Vagina (tissue), 2 donors: ENCODE measurements around the gene TTC23L. TPM values are rescaled to one million over a fixed set of nuclear protein-coding genes. Genes with fewer than 3 reads are reported as not detected.

Experiments
- DNase-seq, 2 donors: peaks; one replicate each; pipeline ENCODE4 v3.0.0-alpha.2; 2017; ENCODE audit errors: extremely low spot score in 2 of 2
- H3K27ac ChIP-seq: fragments of 200-600 bp; sonication (generic); one replicate; pipeline ENCODE4 v1.5.1; 2019
- H3K27me3 ChIP-seq: fragments of 200-600 bp; sonication (generic); one replicate; pipeline ENCODE4 v1.5.1; 2019
- H3K36me3 ChIP-seq, 2 donors: fragments of 200-600 bp; sonication (generic); one replicate each; pipeline ENCODE4 v1.5.1; 2017 to 2019
- H3K4me1 ChIP-seq: fragments of 200-600 bp; sonication (generic); one replicate; pipeline ENCODE4 v1.5.1; 2019
- H3K4me3 ChIP-seq, 2 donors: fragments of 200-600 bp; sonication (generic); 1 replicate in 1 of 2; 2 replicates in 1 of 2; pipeline ENCODE4 v1.5.1; 2016 to 2019
- H3K9me3 ChIP-seq: fragments of 200-600 bp; sonication (generic); one replicate; pipeline ENCODE4 v1.5.1; 2019
- CTCF ChIP-seq, 3 experiments: fragments of 450-650 bp in 2 of 3; fragments of 200-600 bp in 1 of 3; sonication (generic) in 1 of 3; IDR thresholded peaks; one replicate each; pipeline ENCODE4 v1.5.1; 2017 to 2019; ENCODE audit warnings: antibody characterized with exemption in 3 of 3, mild to moderate bottlenecking in 2 of 3, moderate library complexity in 2 of 3
- POLR2A ChIP-seq, 2 donors: fragments of 450-650 bp; IDR thresholded peaks; one replicate each; pipeline ENCODE4 v1.6.1; 2017; ENCODE audit warnings: antibody characterized with exemption in 2 of 2, mild to moderate bottlenecking in 2 of 2, moderate library complexity in 2 of 2
- POLR2AphosphoS5 ChIP-seq, 2 donors: sonication (generic); formaldehyde crosslinking; IDR thresholded peaks; one replicate each; pipeline ENCODE4 v1.9.0; 2017; ENCODE audit warnings: antibody characterized with exemption in 2 of 2, mild to moderate bottlenecking in 2 of 2, low read depth in 1 of 2; ENCODE audit not compliant: insufficient read depth in 1 of 2
- intact Hi-C: fragments of 100-400 bp; cut with DNase I; formaldehyde crosslinking; loops from one replicate; pipeline ENCODE4 v1.15.1; 2023
- total RNA-seq: library from RNA; depleted of rRNA; stranded (reverse); fragments of >200 nt; gene quantifications from one replicate; pipeline ENCODE4 v1.2.3, GENCODE V29; 2016

The TTC23L gene
- total RNA-seq, 1 donor from 2014 or later: 0.25 TPM

DNA sequence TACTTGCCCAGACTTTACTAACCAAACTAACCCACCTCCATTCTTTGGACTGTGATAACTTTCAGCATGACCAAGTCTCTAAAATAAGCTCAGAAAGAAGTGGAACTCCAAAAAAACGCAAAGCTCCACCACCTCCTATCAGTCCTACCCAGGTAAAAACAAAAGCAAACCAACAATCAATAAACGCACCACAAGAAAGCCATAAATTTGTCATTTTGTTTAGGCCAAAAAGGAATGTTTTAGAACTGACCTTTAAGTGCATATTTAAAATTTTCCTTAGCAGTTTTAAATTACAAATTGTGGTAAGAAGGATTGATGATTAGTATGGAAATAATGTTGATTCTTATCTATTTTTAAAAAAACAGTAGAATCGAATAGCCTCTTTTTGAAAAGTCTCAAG lies 25.5 kb upstream of the TTC23L start:
- intact Hi-C loops: no loop called here
- no peak overlapping the region for H3K27ac ChIP-seq
- H3K36me3 ChIP-seq: peaks cover 0 to 10% of the 10 kb centered on the region in 2 donors
- H3K27me3 ChIP-seq: no peaks in the 10 kb centered on the region
- no peak for TF ChIP-seq POLR2AphosphoS5 (IDR thresholded peaks at IDR 0.05; ENCODE audit: insufficient read depth in 1 of 2, low read depth in 1 of 2)
- no peak for TF ChIP-seq CTCF (IDR thresholded peaks at IDR 0.05)
- no peak for TF ChIP-seq POLR2A (IDR thresholded peaks at IDR 0.05)
- H3K4me1 ChIP-seq: no peaks in the 10 kb centered on the region
- no peak for DNase-seq
- no peak overlapping the region for H3K4me3 ChIP-seq
- no peaks in the 10 kb centered on the region for H3K9me3 ChIP-seq

DNA sequence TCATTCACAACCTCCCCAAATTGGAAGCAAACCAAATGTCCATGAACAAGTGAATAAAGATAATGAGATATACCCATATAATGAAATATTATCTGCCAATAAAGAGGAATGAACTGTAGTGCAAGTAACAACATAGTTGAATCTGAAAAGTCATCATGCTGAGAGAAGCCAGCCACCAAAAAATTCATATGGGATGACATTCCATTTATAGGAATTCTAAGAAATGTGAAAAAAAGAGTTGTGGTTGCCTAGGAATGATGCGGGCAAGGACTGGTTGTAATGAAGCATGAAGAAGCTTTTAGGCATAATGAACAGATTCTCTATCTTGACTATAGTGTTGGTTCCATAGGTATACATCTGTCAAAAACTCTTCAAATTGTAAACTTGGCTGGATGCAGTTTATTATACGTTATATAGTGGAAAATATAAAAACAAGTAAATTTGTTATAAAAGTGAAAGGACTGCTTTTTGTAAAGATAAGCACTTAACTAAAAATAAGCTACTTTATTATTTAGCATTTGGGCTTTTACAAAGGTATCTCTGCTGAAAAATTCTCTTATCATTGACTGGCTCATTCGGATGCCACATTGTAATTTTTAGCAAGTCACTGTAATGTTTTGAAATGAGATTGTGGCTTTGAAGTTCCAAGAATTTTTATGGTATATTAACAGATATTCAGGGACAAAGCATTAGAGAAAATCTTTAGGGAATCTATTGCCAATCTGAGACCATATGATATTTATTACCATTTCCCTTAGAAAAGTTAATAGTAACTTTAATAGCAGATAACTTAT lies 21.2 kb upstream of the TTC23L start:
- H3K4me3 ChIP-seq: no peak overlapping the region
- DNase-seq: no peak
- no peaks in the 10 kb centered on the region for H3K27me3 ChIP-seq
- H3K4me1 ChIP-seq: no peaks in the 10 kb centered on the region
- no peaks in the 10 kb centered on the region for H3K9me3 ChIP-seq
- no peak overlapping the region for H3K27ac ChIP-seq
- intact Hi-C loops: no loop called here
- peaks cover 0 to 8% of the 10 kb centered on the region in 2 donors for H3K36me3 ChIP-seq
- TF ChIP-seq POLR2AphosphoS5 (IDR thresholded peaks at IDR 0.05; ENCODE audit: insufficient read depth in 1 of 2, low read depth in 1 of 2) (no peak), POLR2A (IDR thresholded peaks at IDR 0.05) (no peak)

DNA sequence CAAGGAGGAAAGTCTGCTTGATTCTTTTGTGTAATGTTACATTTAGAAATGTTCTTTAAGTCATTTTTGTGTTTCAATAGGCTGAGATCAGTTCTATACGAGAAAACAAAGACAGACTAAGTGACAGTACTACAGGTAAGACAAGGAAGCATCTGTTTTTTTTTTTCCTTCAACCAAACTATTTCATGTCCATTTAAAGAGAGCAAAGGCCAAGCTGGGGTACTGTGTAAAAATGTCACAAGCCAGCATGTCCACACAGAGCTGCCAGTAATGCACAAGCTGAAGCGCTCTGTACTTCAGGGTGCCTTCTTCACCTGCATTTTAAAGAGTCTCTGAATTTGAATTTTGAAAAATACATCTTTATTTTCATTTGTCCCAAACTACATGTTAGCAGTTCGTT lies 20.2 kb upstream of the TTC23L start:
- intact Hi-C loops: no loop called here
- H3K4me1 ChIP-seq: no peaks in the 10 kb centered on the region

GRCh38 chr5:34820593-34820992 lies 18.4 kb upstream of the TTC23L start:
- intact Hi-C loops: no loop called here
- H3K4me3 ChIP-seq: no peak overlapping the region
- peaks cover 0 to 19% of the 10 kb centered on the region in 2 donors for H3K36me3 ChIP-seq
- H3K4me1 ChIP-seq: no peaks in the 10 kb centered on the region
- no peaks in the 10 kb centered on the region for H3K27me3 ChIP-seq
- DNase-seq: no peak
- TF ChIP-seq POLR2A (IDR thresholded peaks at IDR 0.05): no peak
- TF ChIP-seq CTCF (IDR thresholded peaks at IDR 0.05): no peak
- TF ChIP-seq POLR2AphosphoS5 (IDR thresholded peaks at IDR 0.05; ENCODE audit: insufficient read depth in 1 of 2, low read depth in 1 of 2): no peak
- H3K9me3 ChIP-seq: no peaks in the 10 kb centered on the region
- H3K27ac ChIP-seq: no peak overlapping the region

More for the DNA sequence above, 20.2 kb upstream of the TTC23L start:
- DNase-seq: no peak
- TF ChIP-seq CTCF (IDR thresholded peaks at IDR 0.05) (no peak), POLR2A (IDR thresholded peaks at IDR 0.05) (no peak), POLR2AphosphoS5 (IDR thresholded peaks at IDR 0.05; ENCODE audit: insufficient read depth in 1 of 2, low read depth in 1 of 2) (no peak)
- Histone ChIP-seq H3K9me3 (no peaks in the 10 kb centered on the region), H3K36me3 (peaks cover 0 to 17% of the 10 kb centered on the region in 2 donors), H3K27ac (no peak overlapping the region), H3K27me3 (no peaks in the 10 kb centered on the region), H3K4me3 (no peak overlapping the region)

DNA sequence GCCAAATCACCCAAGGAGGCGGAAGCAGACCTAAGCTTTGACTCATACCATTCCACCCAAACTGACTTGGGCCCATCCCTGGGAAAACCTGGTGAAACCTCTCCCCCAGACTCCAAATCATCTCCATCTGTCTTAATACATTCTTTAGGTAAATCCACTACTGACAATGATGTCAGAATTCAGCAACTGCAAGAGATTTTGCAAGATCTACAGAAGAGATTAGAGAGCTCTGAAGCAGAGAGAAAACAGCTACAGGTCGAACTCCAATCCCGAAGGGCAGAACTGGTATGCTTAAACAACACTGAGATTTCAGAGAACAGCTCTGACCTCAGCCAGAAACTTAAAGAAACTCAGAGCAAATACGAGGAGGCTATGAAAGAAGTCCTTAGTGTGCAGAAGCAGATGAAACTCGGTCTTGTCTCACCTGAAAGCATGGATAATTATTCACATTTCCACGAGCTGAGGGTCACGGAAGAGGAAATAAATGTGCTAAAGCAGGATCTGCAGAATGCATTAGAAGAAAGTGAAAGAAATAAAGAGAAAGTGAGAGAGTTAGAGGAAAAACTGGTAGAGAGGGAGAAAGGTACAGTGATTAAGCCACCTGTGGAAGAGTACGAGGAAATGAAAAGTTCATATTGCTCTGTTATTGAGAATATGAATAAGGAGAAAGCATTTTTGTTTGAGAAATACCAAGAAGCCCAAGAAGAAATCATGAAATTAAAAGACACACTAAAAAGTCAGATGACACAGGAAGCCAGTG lies 15.8 kb upstream of the TTC23L start:
- H3K36me3 ChIP-seq: peaks cover 0 to 33% of the 10 kb centered on the region in 2 donors
- H3K4me1 ChIP-seq: no peaks in the 10 kb centered on the region
- H3K27ac ChIP-seq: no peak overlapping the region
- H3K27me3 ChIP-seq: no peaks in the 10 kb centered on the region
- intact Hi-C loops: no loop called here
- no peak overlapping the region for H3K4me3 ChIP-seq
- DNase-seq: no peak
- no peaks in the 10 kb centered on the region for H3K9me3 ChIP-seq
- TF ChIP-seq CTCF (IDR thresholded peaks at IDR 0.05) (no peak), POLR2A (IDR thresholded peaks at IDR 0.05) (no peak), POLR2AphosphoS5 (IDR thresholded peaks at IDR 0.05; ENCODE audit: insufficient read depth in 1 of 2, low read depth in 1 of 2) (no peak)
